ENCODE measurements around the gene NFS1. TPM values are rescaled to one million over a fixed set of nuclear protein-coding genes. Genes with fewer than 3 reads are reported as not detected.

The NFS1 gene
- polyA plus RNA-seq, 1 donor (not counting 4 experiments of a cell fraction or from before 2014, with no cell fraction given), result 39.6 TPM

DNA sequence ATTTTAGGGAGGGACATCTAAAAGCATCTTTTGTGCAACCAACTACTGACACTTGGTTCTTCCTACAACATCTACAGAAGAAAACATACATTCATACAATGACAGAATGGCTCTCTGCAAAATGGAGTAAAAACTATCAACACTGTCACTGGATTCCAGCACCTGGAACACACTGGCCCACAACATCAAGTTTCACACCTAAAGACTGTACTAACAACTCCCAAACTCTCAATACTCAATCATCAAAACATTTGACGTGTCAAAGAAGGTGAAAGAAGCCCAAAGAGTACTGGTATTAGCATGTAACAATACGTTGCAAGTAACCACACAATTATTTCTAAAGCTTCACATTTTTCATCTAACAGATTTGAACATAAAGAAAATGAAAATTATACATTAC lies 36.6 kb downstream of the NFS1 start:
- DNase-seq (ENCODE audit: low read depth, low spot score), result no peak
- Histone ChIP-seq H3K4me1 (ENCODE audit: control insufficient read depth, extremely low read depth, insufficient read depth, low read length) (peaks cover 36% of the 10 kb centered on the region), H3K4me2 (ENCODE audit: control insufficient read depth, extremely low read depth, insufficient read depth, low read depth, low read length) (peak overlapping the region; percentile 99), H3K4me3 (ENCODE audit: control insufficient read depth in 2 of 3, extremely low read depth in 1 of 3, insufficient read depth in 2 of 3, low read depth in 1 of 3, low read length in 3 of 3) (peak overlapping the region; percentile 77 to 89 (median 77)), H3K9me1 (ENCODE audit: control insufficient read depth, extremely low read depth, insufficient read depth, low read length) (no peaks in the 10 kb centered on the region), H3K27ac (ENCODE audit: control insufficient read depth, insufficient read depth, low read length) (peak overlapping the region; percentile 92), H2AFZ (ENCODE audit: control insufficient read depth, low read length) (no peak overlapping the region), H3K9me3 (ENCODE audit: control insufficient read depth, low read depth, low read length) (no peaks in the 10 kb centered on the region), H3K27me3 (ENCODE audit: control insufficient read depth, extremely low read depth, insufficient read depth, low read length) (no peaks in the 10 kb centered on the region), H3K9ac (ENCODE audit: control insufficient read depth, extremely low read depth, insufficient read depth, low read length) (peak overlapping the region; percentile 96), H3K36me3 (ENCODE audit: control insufficient read depth in 2 of 2, extremely low read depth in 1 of 2, insufficient read depth in 2 of 2, low read length in 2 of 2) (no peaks in the 10 kb centered on the region), H4K20me1 (ENCODE audit: control insufficient read depth, extremely low read depth, insufficient read depth, low read length) (peaks cover 28% of the 10 kb centered on the region), H3K79me2 (ENCODE audit: control insufficient read depth, insufficient read depth, low read length) (peaks cover 71% of the 10 kb centered on the region)
- dilution Hi-C loops (cut with MboI; ENCODE audit: extremely low pct_ligation_motif_present, low sequenced_read_pairs), result no loop called here
- TF ChIP-seq, protein P1, sequence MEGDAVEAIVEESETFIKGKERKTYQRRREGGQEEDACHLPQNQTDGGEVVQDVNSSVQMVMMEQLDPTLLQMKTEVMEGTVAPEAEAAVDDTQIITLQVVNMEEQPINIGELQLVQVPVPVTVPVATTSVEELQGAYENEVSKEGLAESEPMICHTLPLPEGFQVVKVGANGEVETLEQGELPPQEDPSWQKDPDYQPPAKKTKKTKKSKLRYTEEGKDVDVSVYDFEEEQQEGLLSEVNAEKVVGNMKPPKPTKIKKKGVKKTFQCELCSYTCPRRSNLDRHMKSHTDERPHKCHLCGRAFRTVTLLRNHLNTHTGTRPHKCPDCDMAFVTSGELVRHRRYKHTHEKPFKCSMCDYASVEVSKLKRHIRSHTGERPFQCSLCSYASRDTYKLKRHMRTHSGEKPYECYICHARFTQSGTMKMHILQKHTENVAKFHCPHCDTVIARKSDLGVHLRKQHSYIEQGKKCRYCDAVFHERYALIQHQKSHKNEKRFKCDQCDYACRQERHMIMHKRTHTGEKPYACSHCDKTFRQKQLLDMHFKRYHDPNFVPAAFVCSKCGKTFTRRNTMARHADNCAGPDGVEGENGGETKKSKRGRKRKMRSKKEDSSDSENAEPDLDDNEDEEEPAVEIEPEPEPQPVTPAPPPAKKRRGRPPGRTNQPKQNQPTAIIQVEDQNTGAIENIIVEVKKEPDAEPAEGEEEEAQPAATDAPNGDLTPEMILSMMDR (optimal IDR thresholded peaks at IDR 0.05 in 1 of 3, IDR thresholded peaks at IDR 0.05 in 1 of 3, conservative IDR thresholded peaks at IDR 0.05 in 1 of 3; ENCODE audit: extremely low read depth in 1 of 3, insufficient read depth in 2 of 3, low read length in 3 of 3), result no peak
- no peak for TF ChIP-seq EZH2 (IDR thresholded peaks at IDR 0.05; ENCODE audit: low read length)
- FAIRE-seq, result no peak

DNA sequence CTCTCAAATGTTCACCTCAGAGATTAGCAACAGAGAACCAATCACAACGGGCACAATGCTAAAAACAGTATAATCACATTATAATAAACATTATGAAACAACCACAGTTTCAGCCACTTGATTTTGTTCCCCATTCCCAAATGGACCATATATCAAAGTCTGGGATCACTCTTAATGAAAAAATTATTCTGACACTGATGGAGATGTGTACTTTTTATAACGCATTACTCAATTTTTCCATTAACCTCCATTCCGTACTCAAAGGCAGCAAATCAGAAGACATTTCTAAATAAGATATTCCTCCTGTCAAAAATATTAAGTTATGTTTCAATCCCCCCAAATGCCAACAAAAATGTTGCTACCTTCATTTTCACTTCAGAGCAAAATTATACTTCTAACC lies 37.2 kb downstream of the NFS1 start:
- Histone ChIP-seq H4K20me1 (ENCODE audit: control insufficient read depth, extremely low read depth, insufficient read depth, low read length) (peaks cover 30% of the 10 kb centered on the region), H3K4me1 (ENCODE audit: control insufficient read depth, extremely low read depth, insufficient read depth, low read length) (peaks cover 36% of the 10 kb centered on the region), H3K79me2 (ENCODE audit: control insufficient read depth, insufficient read depth, low read length) (peaks cover 77% of the 10 kb centered on the region), H3K27ac (ENCODE audit: control insufficient read depth, insufficient read depth, low read length) (peak overlapping the region; percentile 54), H3K4me3 (ENCODE audit: control insufficient read depth in 2 of 3, extremely low read depth in 1 of 3, insufficient read depth in 2 of 3, low read depth in 1 of 3, low read length in 3 of 3) (peak overlapping the region; percentile 77 to 89 (median 77)), H3K9me3 (ENCODE audit: control insufficient read depth, low read depth, low read length) (no peaks in the 10 kb centered on the region), H3K4me2 (ENCODE audit: control insufficient read depth, extremely low read depth, insufficient read depth, low read depth, low read length) (peak overlapping the region; percentile 99), H3K9ac (ENCODE audit: control insufficient read depth, extremely low read depth, insufficient read depth, low read length) (peak overlapping the region; percentile 39), H3K9me1 (ENCODE audit: control insufficient read depth, extremely low read depth, insufficient read depth, low read length) (no peaks in the 10 kb centered on the region), H3K27me3 (ENCODE audit: control insufficient read depth, extremely low read depth, insufficient read depth, low read length) (no peaks in the 10 kb centered on the region), H3K36me3 (ENCODE audit: control insufficient read depth in 2 of 2, extremely low read depth in 1 of 2, insufficient read depth in 2 of 2, low read length in 2 of 2) (no peaks in the 10 kb centered on the region), H2AFZ (ENCODE audit: control insufficient read depth, low read length) (no peak overlapping the region)
- dilution Hi-C loops (cut with MboI; ENCODE audit: extremely low pct_ligation_motif_present, low sequenced_read_pairs), result no loop called here
- no peak for DNase-seq (ENCODE audit: low read depth, low spot score)
- no peak for TF ChIP-seq EZH2 (IDR thresholded peaks at IDR 0.05; ENCODE audit: low read length)
- TF ChIP-seq, protein P1 (optimal IDR thresholded peaks at IDR 0.05 in 1 of 3, IDR thresholded peaks at IDR 0.05 in 1 of 3, conservative IDR thresholded peaks at IDR 0.05 in 1 of 3; ENCODE audit: extremely low read depth in 1 of 3, insufficient read depth in 2 of 3, low read length in 3 of 3), result no peak
- FAIRE-seq, result no peak

Measured in keratinocyte (primary cell).